Measurements from ENCODE around the gene PSME3. TPM values are rescaled to one million over a fixed set of nuclear protein-coding genes. Genes with fewer than 3 reads are reported as not detected.
A peak's percentile ranks its signal among the peaks of the same experiment; 100 is the strongest.

PSME3 gene
- total and polyA plus RNA-seq, 2 of the 13 experiments (the other 11 are each of a cell fraction or from before 2014, with no cell fraction given) = 66.3 to 135 TPM

DNA sequence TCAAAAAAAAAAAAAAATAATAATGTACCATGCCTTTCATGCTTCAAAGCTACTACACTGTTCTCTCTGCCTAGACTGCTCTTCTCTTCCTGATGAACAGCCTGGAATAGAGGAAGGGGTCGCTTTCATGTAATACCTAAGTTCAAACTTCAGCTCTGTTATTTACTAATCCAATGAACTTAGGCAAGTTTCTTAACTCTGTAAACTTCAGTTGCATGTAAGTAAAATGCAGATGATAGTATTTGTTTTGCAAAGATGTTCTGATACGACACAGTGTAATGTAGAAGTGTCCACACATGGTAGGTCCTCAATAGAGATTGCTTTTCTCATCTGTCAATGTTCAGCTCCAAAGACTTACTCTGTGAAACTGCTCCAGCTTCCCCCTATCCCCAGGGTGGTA, 41.2 kb upstream of the PSME3 start (continued):
- no peak for TF ChIP-seq ZBED4 (CRISPR knock-in tag; IDR thresholded peaks at IDR 0.05; ENCODE audit: borderline replicate concordance)
- no peak for TF ChIP-seq ZHX1 (CRISPR knock-in tag; IDR thresholded peaks at IDR 0.05; ENCODE audit: low read depth)
- no peak for TF ChIP-seq NRL (CRISPR knock-in tag; IDR thresholded peaks at IDR 0.05; ENCODE audit: borderline replicate concordance)
- TF ChIP-seq, protein P1, sequence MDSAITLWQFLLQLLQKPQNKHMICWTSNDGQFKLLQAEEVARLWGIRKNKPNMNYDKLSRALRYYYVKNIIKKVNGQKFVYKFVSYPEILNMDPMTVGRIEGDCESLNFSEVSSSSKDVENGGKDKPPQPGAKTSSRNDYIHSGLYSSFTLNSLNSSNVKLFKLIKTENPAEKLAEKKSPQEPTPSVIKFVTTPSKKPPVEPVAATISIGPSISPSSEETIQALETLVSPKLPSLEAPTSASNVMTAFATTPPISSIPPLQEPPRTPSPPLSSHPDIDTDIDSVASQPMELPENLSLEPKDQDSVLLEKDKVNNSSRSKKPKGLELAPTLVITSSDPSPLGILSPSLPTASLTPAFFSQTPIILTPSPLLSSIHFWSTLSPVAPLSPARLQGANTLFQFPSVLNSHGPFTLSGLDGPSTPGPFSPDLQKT (CRISPR knock-in tag; IDR thresholded peaks at IDR 0.05; ENCODE audit: borderline replicate concordance) = no peak
- TF ChIP-seq, protein P2, sequence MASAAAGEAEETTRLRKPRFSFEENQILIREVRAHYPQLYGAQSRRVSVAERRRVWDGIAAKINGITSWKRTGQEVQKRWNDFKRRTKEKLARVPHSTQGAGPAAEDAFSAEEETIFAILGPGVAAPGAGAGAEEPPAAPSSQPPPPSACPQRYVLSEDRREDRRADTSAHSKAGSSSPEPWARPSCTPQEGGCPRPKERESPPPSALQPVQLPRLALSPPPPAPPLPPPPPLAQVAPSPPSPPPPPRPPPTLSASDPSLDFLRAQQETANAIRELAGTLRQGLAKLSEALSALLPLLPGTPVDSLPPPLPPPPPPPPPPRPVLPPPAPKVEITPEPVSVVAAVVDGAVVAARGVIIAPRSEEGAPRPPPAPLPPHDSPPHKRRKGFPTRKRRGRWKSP (CRISPR knock-in tag; IDR thresholded peaks at IDR 0.05) = no peak
- TF ChIP-seq, protein P3, sequence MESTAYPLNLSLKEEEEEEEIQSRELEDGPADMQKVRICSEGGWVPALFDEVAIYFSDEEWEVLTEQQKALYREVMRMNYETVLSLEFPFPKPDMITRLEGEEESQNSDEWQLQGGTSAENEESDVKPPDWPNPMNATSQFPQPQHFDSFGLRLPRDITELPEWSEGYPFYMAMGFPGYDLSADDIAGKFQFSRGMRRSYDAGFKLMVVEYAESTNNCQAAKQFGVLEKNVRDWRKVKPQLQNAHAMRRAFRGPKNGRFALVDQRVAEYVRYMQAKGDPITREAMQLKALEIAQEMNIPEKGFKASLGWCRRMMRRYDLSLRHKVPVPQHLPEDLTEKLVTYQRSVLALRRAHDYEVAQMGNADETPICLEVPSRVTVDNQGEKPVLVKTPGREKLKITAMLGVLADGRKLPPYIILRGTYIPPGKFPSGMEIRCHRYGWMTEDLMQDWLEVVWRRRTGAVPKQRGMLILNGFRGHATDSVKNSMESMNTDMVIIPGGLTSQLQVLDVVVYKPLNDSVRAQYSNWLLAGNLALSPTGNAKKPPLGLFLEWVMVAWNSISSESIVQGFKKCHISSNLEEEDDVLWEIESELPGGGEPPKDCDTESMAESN (CRISPR knock-in tag; conservative IDR thresholded peaks at IDR 0.05) = no peak
- no peak for TF ChIP-seq BORCS8-MEF2B (CRISPR knock-in tag; IDR thresholded peaks at IDR 0.05)
- TF ChIP-seq ZNF850 (CRISPR knock-in tag; conservative IDR thresholded peaks at IDR 0.05) = no peak
- 0 out of 2 replicates have a peak, but pooled peaks have one; percentile 46 for TF ChIP-seq ZNF652 (CRISPR knock-in tag; IDR thresholded peaks at IDR 0.05; ENCODE audit: borderline replicate concordance, low read depth)
- TF ChIP-seq ZBTB8A (CRISPR knock-in tag; IDR thresholded peaks at IDR 0.05; ENCODE audit: borderline replicate concordance, low read depth) = no peak
- TF ChIP-seq GABPB1 (CRISPR knock-in tag; IDR thresholded peaks at IDR 0.05) = no peak
- no peak for TF ChIP-seq TRIM24 (CRISPR knock-in tag; IDR thresholded peaks at IDR 0.05)
- TF ChIP-seq TEAD2 (CRISPR knock-in tag; IDR thresholded peaks at IDR 0.05) = no peak
- no peak for TF ChIP-seq CREB3 (CRISPR knock-in tag; IDR thresholded peaks at IDR 0.05)
- TF ChIP-seq ZNF143 (CRISPR knock-in tag; IDR thresholded peaks at IDR 0.05) = no peak
- TF ChIP-seq HNF4A (CRISPR knock-in tag; IDR thresholded peaks at IDR 0.05) = peak; percentile 88
- TF ChIP-seq SRF (IDR thresholded peaks at IDR 0.05; ENCODE audit: low read depth, low read length) = no peak
- no peak for TF ChIP-seq U2AF1 (optimal IDR thresholded peaks at IDR 0.05; ENCODE audit: low read depth, low read length)
- TF ChIP-seq GZF1 (CRISPR knock-in tag; IDR thresholded peaks at IDR 0.05) = no peak

Measured in HepG2 (cell line).